ENCODE data around the gene ARHGEF11.

ARHGEF11 gene

GRCh38 chr1:156936721-156937220 lies 108.8 kb downstream of the ARHGEF11 start:
- no peak overlapping the region for H3K4me3 ChIP-seq (ENCODE audit: insufficient read depth in 1 of 2, low read depth in 1 of 2, low read length in 2 of 2)
- 95% methylated on average over 10 of the region's 10 CpGs for WGBS

GRCh38 chr1:156936191-156936590 lies 109.4 kb downstream of the ARHGEF11 start:
- Histone ChIP-seq H3K4me1 (ENCODE audit: control insufficient read depth, insufficient read depth, low read depth, low read length) (no peaks in the 10 kb centered on the region), H3K9me3 (ENCODE audit: control insufficient read depth, low read length) (no peaks in the 10 kb centered on the region), H3K79me1 (replicated peaks; ENCODE audit: low read length, poor library complexity, severe bottlenecking) (no peaks in the 10 kb centered on the region), H2AK5ac (ENCODE audit: low read length, severe bottlenecking) (no peak overlapping the region), H2AFZ (ENCODE audit: low read depth, low read length) (no peak overlapping the region), H3K36me3 (ENCODE audit: control insufficient read depth in 1 of 2, insufficient read depth in 2 of 2, low read depth in 1 of 2, low read length in 2 of 2) (peaks cover 59 to 63% of the 10 kb centered on the region in 2 experiments), H4K91ac (ENCODE audit: low read length) (no peak overlapping the region), H3K18ac (ENCODE audit: low read depth in 1 of 2, low read length in 2 of 2) (no peak overlapping the region), H2BK5ac (ENCODE audit: low read depth, low read length, poor library complexity, severe bottlenecking) (no peak overlapping the region), H3K23ac (ENCODE audit: low read length in 2 of 2) (no peak overlapping the region), H3K4me3 (ENCODE audit: insufficient read depth in 1 of 2, low read depth in 1 of 2, low read length in 2 of 2) (no peak overlapping the region), H3K14ac (ENCODE audit: low read length in 2 of 2) (no peak overlapping the region), H3K9ac (ENCODE audit: low read length) (no peak overlapping the region), H2BK15ac (ENCODE audit: low read depth, poor library complexity, severe bottlenecking) (no peak overlapping the region), H3K4me2 (ENCODE audit: low read length, poor library complexity, severe bottlenecking) (no peak overlapping the region), H2BK12ac (ENCODE audit: low read length in 2 of 2) (no peak overlapping the region), H4K8ac (ENCODE audit: low read length) (no peak overlapping the region), H3K27ac (ENCODE audit: low read length, poor library complexity, severe bottlenecking) (no peak overlapping the region), H3K4ac (ENCODE audit: low read depth in 1 of 2, low read length in 2 of 2) (no peak overlapping the region), H3K27me3 (ENCODE audit: control insufficient read depth in 1 of 2, insufficient read depth in 1 of 2, low read length in 2 of 2) (peaks cover 0 to 3% of the 10 kb centered on the region in 2 experiments), H2BK120ac (ENCODE audit: low read depth, low read length) (no peak overlapping the region)
- WGBS: 91% methylated on average over 4 of the region's 5 CpGs
- no peak for DNase-seq

More at GRCh38 chr1:156936721-156937220, 108.8 kb downstream of the ARHGEF11 start:
- no peak overlapping the region for H3K14ac ChIP-seq (ENCODE audit: low read length in 2 of 2)
- no peak overlapping the region for H2AFZ ChIP-seq (ENCODE audit: low read depth, low read length)
- no peaks in the 10 kb centered on the region for H3K27me3 ChIP-seq (ENCODE audit: control insufficient read depth in 1 of 2, insufficient read depth in 1 of 2, low read length in 2 of 2)
- no peak overlapping the region for H2BK12ac ChIP-seq (ENCODE audit: low read length in 2 of 2)
- H3K18ac ChIP-seq (ENCODE audit: low read depth in 1 of 2, low read length in 2 of 2): no peak overlapping the region
- H3K27ac ChIP-seq (ENCODE audit: low read length, poor library complexity, severe bottlenecking): no peak overlapping the region
- no peak overlapping the region for H3K23ac ChIP-seq (ENCODE audit: low read length in 2 of 2)
- no peak overlapping the region for H2BK5ac ChIP-seq (ENCODE audit: low read depth, low read length, poor library complexity, severe bottlenecking)
- H3K4ac ChIP-seq (ENCODE audit: low read depth in 1 of 2, low read length in 2 of 2): no peak overlapping the region
- no peak overlapping the region for H4K8ac ChIP-seq (ENCODE audit: low read length)
- peaks cover 64 to 68% of the 10 kb centered on the region in 2 experiments for H3K36me3 ChIP-seq (ENCODE audit: control insufficient read depth in 1 of 2, insufficient read depth in 2 of 2, low read depth in 1 of 2, low read length in 2 of 2)
- no peak overlapping the region for H2BK15ac ChIP-seq (ENCODE audit: low read depth, poor library complexity, severe bottlenecking)
- no peaks in the 10 kb centered on the region for H3K4me1 ChIP-seq (ENCODE audit: control insufficient read depth, insufficient read depth, low read depth, low read length)
- no peaks in the 10 kb centered on the region for H3K9me3 ChIP-seq (ENCODE audit: control insufficient read depth, low read length)
- no peaks in the 10 kb centered on the region for H3K79me1 ChIP-seq (replicated peaks; ENCODE audit: low read length, poor library complexity, severe bottlenecking)
- DNase-seq: no peak
- H2BK120ac ChIP-seq (ENCODE audit: low read depth, low read length): no peak overlapping the region
- no peak overlapping the region for H2AK5ac ChIP-seq (ENCODE audit: low read length, severe bottlenecking)
- no peak overlapping the region for H4K91ac ChIP-seq (ENCODE audit: low read length)
- H3K9ac ChIP-seq (ENCODE audit: low read length): no peak overlapping the region
- H3K4me2 ChIP-seq (ENCODE audit: low read length, poor library complexity, severe bottlenecking): no peak overlapping the region

- WGBS: 98% methylated on average over 13 of the region's 17 CpGs
Measured at GRCh38 chr1:156935505-156936128, 109.9 kb downstream of the ARHGEF11 start.

GRCh38 chr1:156933136-156933535 lies 112.4 kb downstream of the ARHGEF11 start:
- no peak overlapping the region for H3K4me3 ChIP-seq (ENCODE audit: insufficient read depth in 1 of 2, low read depth in 1 of 2, low read length in 2 of 2)
- H2AFZ ChIP-seq (ENCODE audit: low read depth, low read length): no peak overlapping the region
- H3K9me3 ChIP-seq (ENCODE audit: control insufficient read depth, low read length): no peaks in the 10 kb centered on the region
- no peak for DNase-seq
- no peak overlapping the region for H3K14ac ChIP-seq (ENCODE audit: low read length in 2 of 2)
- no peaks in the 10 kb centered on the region for H3K4me1 ChIP-seq (ENCODE audit: control insufficient read depth, insufficient read depth, low read depth, low read length)
- no peak overlapping the region for H3K9ac ChIP-seq (ENCODE audit: low read length)
- H3K4ac ChIP-seq (ENCODE audit: low read depth in 1 of 2, low read length in 2 of 2): no peak overlapping the region
- H3K23ac ChIP-seq (ENCODE audit: low read length in 2 of 2): no peak overlapping the region
- peaks cover 17 to 27% of the 10 kb centered on the region in 2 experiments for H3K27me3 ChIP-seq (ENCODE audit: control insufficient read depth in 1 of 2, insufficient read depth in 1 of 2, low read length in 2 of 2)
- no peak overlapping the region for H3K27ac ChIP-seq (ENCODE audit: low read length, poor library complexity, severe bottlenecking)
- no peak overlapping the region for H2BK12ac ChIP-seq (ENCODE audit: low read length in 2 of 2)
- no peak overlapping the region for H3K18ac ChIP-seq (ENCODE audit: low read depth in 1 of 2, low read length in 2 of 2)
- H4K8ac ChIP-seq (ENCODE audit: low read length): no peak overlapping the region
- peaks cover 30 to 33% of the 10 kb centered on the region in 2 experiments for H3K36me3 ChIP-seq (ENCODE audit: control insufficient read depth in 1 of 2, insufficient read depth in 2 of 2, low read depth in 1 of 2, low read length in 2 of 2)
- no peak overlapping the region for H2BK120ac ChIP-seq (ENCODE audit: low read depth, low read length)
- no peak overlapping the region for H3K4me2 ChIP-seq (ENCODE audit: low read length, poor library complexity, severe bottlenecking)
- no peak overlapping the region for H2AK5ac ChIP-seq (ENCODE audit: low read length, severe bottlenecking)
- H4K91ac ChIP-seq (ENCODE audit: low read length): no peak overlapping the region
- no peak overlapping the region for H2BK15ac ChIP-seq (ENCODE audit: low read depth, poor library complexity, severe bottlenecking)
- 87% methylated on average over 6 of the region's 6 CpGs for WGBS
- no peaks in the 10 kb centered on the region for H3K79me1 ChIP-seq (replicated peaks; ENCODE audit: low read length, poor library complexity, severe bottlenecking)
- H2BK5ac ChIP-seq (ENCODE audit: low read depth, low read length, poor library complexity, severe bottlenecking): no peak overlapping the region

More at GRCh38 chr1:156935505-156936128, 109.9 kb downstream of the ARHGEF11 start:
- H3K9me3 ChIP-seq (ENCODE audit: control insufficient read depth, low read length): no peaks in the 10 kb centered on the region
- H3K4me3 ChIP-seq (ENCODE audit: insufficient read depth in 1 of 2, low read depth in 1 of 2, low read length in 2 of 2): no peak overlapping the region
- H3K23ac ChIP-seq (ENCODE audit: low read length in 2 of 2): no peak overlapping the region
- no peaks in the 10 kb centered on the region for H3K79me1 ChIP-seq (replicated peaks; ENCODE audit: low read length, poor library complexity, severe bottlenecking)
- peaks cover 0 to 8% of the 10 kb centered on the region in 2 experiments for H3K27me3 ChIP-seq (ENCODE audit: control insufficient read depth in 1 of 2, insufficient read depth in 1 of 2, low read length in 2 of 2)
- no peak overlapping the region for H2AFZ ChIP-seq (ENCODE audit: low read depth, low read length)
- H3K9ac ChIP-seq (ENCODE audit: low read length): no peak overlapping the region
- no peak overlapping the region for H3K14ac ChIP-seq (ENCODE audit: low read length in 2 of 2)
- no peak overlapping the region for H2BK12ac ChIP-seq (ENCODE audit: low read length in 2 of 2)
- no peak overlapping the region for H2BK5ac ChIP-seq (ENCODE audit: low read depth, low read length, poor library complexity, severe bottlenecking)
- no peak overlapping the region for H3K18ac ChIP-seq (ENCODE audit: low read depth in 1 of 2, low read length in 2 of 2)
- no peak overlapping the region for H3K4ac ChIP-seq (ENCODE audit: low read depth in 1 of 2, low read length in 2 of 2)
- H3K4me1 ChIP-seq (ENCODE audit: control insufficient read depth, insufficient read depth, low read depth, low read length): no peaks in the 10 kb centered on the region
- no peak for DNase-seq
- H2BK15ac ChIP-seq (ENCODE audit: low read depth, poor library complexity, severe bottlenecking): no peak overlapping the region
- no peak overlapping the region for H3K27ac ChIP-seq (ENCODE audit: low read length, poor library complexity, severe bottlenecking)
- no peak overlapping the region for H4K91ac ChIP-seq (ENCODE audit: low read length)
- H4K8ac ChIP-seq (ENCODE audit: low read length): no peak overlapping the region
- H3K36me3 ChIP-seq (ENCODE audit: control insufficient read depth in 1 of 2, insufficient read depth in 2 of 2, low read depth in 1 of 2, low read length in 2 of 2): peaks cover 53 to 57% of the 10 kb centered on the region in 2 experiments
- H2AK5ac ChIP-seq (ENCODE audit: low read length, severe bottlenecking): no peak overlapping the region
- H3K4me2 ChIP-seq (ENCODE audit: low read length, poor library complexity, severe bottlenecking): no peak overlapping the region
- no peak overlapping the region for H2BK120ac ChIP-seq (ENCODE audit: low read depth, low read length)
